GM12878 (cell line): ENCODE results near the gene PLEKHN1. TPM values are rescaled to one million over a fixed set of nuclear protein-coding genes. Genes with fewer than 3 reads are reported as not detected.

ENCODE experiments used
- ATAC-seq: fragments of 200-7000 bp; cut with Tn5 transposase; 3 replicates; pipeline ENCODE4 v1.9.1; 2020; ENCODE audit warnings: mild to moderate bottlenecking, moderate library complexity
- BruUV-seq: library from RNA; stranded (reverse); fragments of 400-500 nt; replicated peaks from 2 replicates; lab custom pipeline; 2021; lab: Mats Ljungman, UMichigan
- CTCF ChIA-PET: fragments of 300-600 bp; sonication (Branson Sonifier 250); formaldehyde crosslinking; extraction: SDS; loops from one replicate; lab custom pipeline; 2021; ENCODE audit warnings: inconsistent platforms; lab: Yijun Ruan, JAX
- POLR2A ChIA-PET: fragments of 350-600 bp; formaldehyde crosslinking; extraction: SDS; loops from one replicate; lab custom pipeline; 2021; ENCODE audit warnings: inconsistent platforms; lab: Charles Lee
- RAD21 ChIA-PET: fragments of 300-600 bp; sonication (Branson Sonifier 250); formaldehyde crosslinking; loops from one replicate; lab custom pipeline; 2023; ENCODE audit warnings: antibody characterized with exemption; ENCODE audit not compliant: unreplicated experiment; lab: Charles Lee
- SMC1A ChIA-PET: fragments of 300-600 bp; sonication (Branson Sonifier 250); formaldehyde crosslinking; loops from one replicate; lab custom pipeline; 2023; ENCODE audit not compliant: unreplicated experiment, uncharacterized antibody; lab: Charles Lee
- DNase-seq: peaks from one replicate; pipeline ENCODE4 v3.0.0-alpha.2; 2011; ENCODE audit warnings: low read depth, low spot score
- FAIRE-seq: peaks from 3 replicates; lab custom pipeline; 2011; peaks lifted over from hg19 to GRCh38; lab: Jason Lieb, UNC
- H2AFZ ChIP-seq: 2 replicates; pipeline ENCODE4 v1.6.0; 2011; ENCODE audit warnings: low read depth, low read length, control low read depth; ENCODE audit not compliant: control insufficient read depth
- H3K27ac ChIP-seq: 2 replicates; pipeline ENCODE4 v1.5.1; 2011; ENCODE audit warnings: control low read depth; ENCODE audit not compliant: control insufficient read depth, insufficient read depth
- H3K27me3 ChIP-seq, 2 experiments: replicated peaks in 1 of 2; 2 replicates each; pipeline versions ENCODE4 v1.6.0 to v1.6.1; 2011; ENCODE audit warnings: low read length in 1 of 2; ENCODE audit not compliant: control insufficient read depth in 2 of 2, insufficient read depth in 2 of 2
- H3K36me3 ChIP-seq, 2 experiments: 2 replicates each; pipeline ENCODE4 v1.5.1; 2011; ENCODE audit warnings: low read length in 1 of 2; ENCODE audit not compliant: control insufficient read depth in 2 of 2, insufficient read depth in 2 of 2
- H3K4me1 ChIP-seq: 2 replicates; pipeline ENCODE4 v1.6.1; 2011; ENCODE audit warnings: mild to moderate bottlenecking, low read length, moderate library complexity, mixed read lengths; ENCODE audit not compliant: control insufficient read depth, insufficient read depth
- H3K4me2 ChIP-seq: 2 replicates; pipeline ENCODE4 v1.6.0; 2011; ENCODE audit warnings: control low read depth; ENCODE audit not compliant: control insufficient read depth, insufficient read depth
- H3K4me3 ChIP-seq: fragments of 200-600 bp; sonication (generic); 2 replicates; pipeline ENCODE4 v1.5.1; 2016
- H3K79me2 ChIP-seq: 2 replicates; pipeline ENCODE4 v1.6.0; 2011; ENCODE audit warnings: low read length; ENCODE audit not compliant: control insufficient read depth, insufficient read depth
- H3K9ac ChIP-seq: 2 replicates; pipeline ENCODE4 v1.8.0; 2011; ENCODE audit warnings: low read length, control low read depth, mixed read lengths; ENCODE audit not compliant: control insufficient read depth, insufficient read depth
- H3K9me3 ChIP-seq: replicated peaks from 3 replicates; pipeline ENCODE4 v1.5.1; 2011; ENCODE audit warnings: mild to moderate bottlenecking, low read length; ENCODE audit not compliant: control insufficient read depth, insufficient read depth
- H4K20me1 ChIP-seq: 2 replicates; pipeline ENCODE4 v1.6.0; 2011; ENCODE audit not compliant: control insufficient read depth, insufficient read depth
- BHLHE40 ChIP-seq, 2 experiments: fragments of 450-650 bp in 1 of 2; IDR thresholded peaks; 2 replicates each; pipeline ENCODE4 v1.6.1; 2011 to 2017; ENCODE audit warnings: low read depth in 2 of 2, borderline replicate concordance in 1 of 2, improper control_type of control experiment in 1 of 2, low read length in 1 of 2, mild to moderate bottlenecking in 1 of 2
- CHD1 ChIP-seq: IDR thresholded peaks from 2 replicates; pipeline ENCODE4 v1.6.1; 2012; ENCODE audit warnings: low read depth, low read length, improper control_type of control experiment
- DPF2 ChIP-seq: fragments of 450-650 bp; IDR thresholded peaks from 2 replicates; pipeline ENCODE4 v1.6.1; 2017; ENCODE audit warnings: mild to moderate bottlenecking
- EP300 ChIP-seq, 2 experiments: fragments of 150-350 bp in 1 of 2; IDR thresholded peaks; 2 replicates each; pipeline ENCODE4 v1.6.1; 2011 to 2012; ENCODE audit warnings: low read depth in 2 of 2, low read length in 2 of 2, borderline replicate concordance in 1 of 2, improper control_type of control experiment in 1 of 2, inconsistent platforms in 1 of 2; ENCODE audit not compliant: control insufficient read depth in 1 of 2
- ETV6 ChIP-seq, 2 experiments: fragments of 450-650 bp in 1 of 2; IDR thresholded peaks in 1 of 2; conservative IDR thresholded peaks in 1 of 2; 2 replicates each; pipeline ENCODE4 v1.6.1; 2014; ENCODE audit warnings: antibody characterized with exemption in 1 of 2, borderline replicate concordance in 1 of 2, low read depth in 1 of 2, mild to moderate bottlenecking in 1 of 2, moderate library complexity in 1 of 2
- EZH2 ChIP-seq: IDR thresholded peaks from 2 replicates; pipeline ENCODE4 v1.6.1; 2012; ENCODE audit warnings: low read depth, mild to moderate bottlenecking, control low read depth, inconsistent platforms, low read length, borderline replicate concordance; ENCODE audit not compliant: control insufficient read depth
- IKZF2 ChIP-seq, 2 experiments: fragments of 450-650 bp; IDR thresholded peaks; 2 replicates each; pipeline ENCODE4 v1.6.1; 2017; ENCODE audit warnings: mild to moderate bottlenecking in 2 of 2, moderate library complexity in 2 of 2
- JUND ChIP-seq: IDR thresholded peaks from 2 replicates; pipeline ENCODE4 v1.6.1; 2012; ENCODE audit warnings: low read depth, mild to moderate bottlenecking, low read length, improper control_type of control experiment, moderate library complexity
- KDM1A ChIP-seq: fragments of 200-600 bp; sonication (generic); IDR thresholded peaks from 2 replicates; pipeline ENCODE4 v1.6.1; 2016; ENCODE audit warnings: borderline replicate concordance
- NBN ChIP-seq: fragments of 450-650 bp; IDR thresholded peaks from 2 replicates; pipeline ENCODE4 v1.6.1; 2016
- RAD21 ChIP-seq: IDR thresholded peaks from 2 replicates; pipeline ENCODE4 v1.6.1; 2011; ENCODE audit warnings: mild to moderate bottlenecking, low read depth, low read length, moderate library complexity; ENCODE audit not compliant: insufficient read depth
- RUNX3 ChIP-seq: IDR thresholded peaks from 2 replicates; pipeline ENCODE4 v1.6.1; 2012; ENCODE audit warnings: low read length, inconsistent platforms
- STAT3 ChIP-seq: IDR thresholded peaks from 2 replicates; pipeline ENCODE4 v1.6.1; 2011; ENCODE audit warnings: low read depth, low read length, improper control_type of control experiment
- TBL1XR1 ChIP-seq: IDR thresholded peaks from 2 replicates; pipeline ENCODE4 v1.6.1; 2012; ENCODE audit warnings: low read depth, low read length, improper control_type of control experiment
- WGBS: methylation state at CpG from one replicate; pipeline ENCODE4 v1.1.6; 2016; ENCODE audit warnings: low lambda C conversion rate; ENCODE audit not compliant: insufficient replicate concordance, insufficient coverage; ENCODE audit errors: missing lambda C conversion rate; 5-methylcytosine and 5-hydroxymethylcytosine counted together
- in situ Hi-C: fragments of 300-500 bp; cut with MboI; formaldehyde crosslinking; loops from 9 replicates; pipeline ENCODE4 v1.14.3; 2018; ENCODE audit warnings: mixed read lengths
- intact Hi-C: fragments of 100-400 bp; cut with micrococcal nuclease; formaldehyde crosslinking; loops from one replicate; pipeline ENCODE4 v1.14.2; 2022; ENCODE audit not compliant: unreplicated experiment
- polyA plus RNA-seq, 11 experiments: library from polyadenylated mRNA; depleted of rRNA in 4 of 11; unstranded in 6 of 11; stranded (reverse) in 5 of 11; fragments of >200 nt; fragmentation: Nextera tagmentation in 4 of 11; fragmentation: Illumina TruSeq in 1 of 11; extraction: Ambion mirVana in 4 of 11; extraction: Trizol in 1 of 11; gene quantifications; 1 replicate in 1 of 11; 2 replicates in 10 of 11; pipeline versions ENCODE4 v1.2.1 to v1.2.3, GENCODE V29; 2011 to 2016; ENCODE audit warnings: inconsistent platforms in 2 of 11, missing spikeins in 2 of 11, low read depth in 1 of 11
- total RNA-seq, 4 experiments: library from RNA; depleted of rRNA in 3 of 4; stranded (reverse); fragments of >200 nt in 3 of 4; fragmentation: Illumina TruSeq in 1 of 4; extraction: Trizol in 1 of 4; gene quantifications; 2 replicates each; pipeline versions ENCODE4 v1.2.1 to v1.2.3, GENCODE V29; 2013 to 2021
- TF ChIP-seq, protein P1 (sequence below): IDR thresholded peaks from 2 replicates; pipeline ENCODE4 v1.6.1; 2011; ENCODE audit warnings: borderline replicate concordance, low read depth, mild to moderate bottlenecking, moderate library complexity, low read length; ENCODE audit not compliant: insufficient read depth, poor library complexity, severe bottlenecking
- TF ChIP-seq, protein P2 (sequence below): IDR thresholded peaks from 2 replicates; pipeline ENCODE4 v1.6.1; 2012; ENCODE audit warnings: low read depth, low read length, improper control_type of control experiment

Gene PLEKHN1
- total and polyA plus RNA-seq, 10 of the 15 experiments (the other 5 are each of a cell fraction or from before 2014, with no cell fraction given): 0.04 to 0.26 (median 0.18) TPM; not detected in 6

DNA sequence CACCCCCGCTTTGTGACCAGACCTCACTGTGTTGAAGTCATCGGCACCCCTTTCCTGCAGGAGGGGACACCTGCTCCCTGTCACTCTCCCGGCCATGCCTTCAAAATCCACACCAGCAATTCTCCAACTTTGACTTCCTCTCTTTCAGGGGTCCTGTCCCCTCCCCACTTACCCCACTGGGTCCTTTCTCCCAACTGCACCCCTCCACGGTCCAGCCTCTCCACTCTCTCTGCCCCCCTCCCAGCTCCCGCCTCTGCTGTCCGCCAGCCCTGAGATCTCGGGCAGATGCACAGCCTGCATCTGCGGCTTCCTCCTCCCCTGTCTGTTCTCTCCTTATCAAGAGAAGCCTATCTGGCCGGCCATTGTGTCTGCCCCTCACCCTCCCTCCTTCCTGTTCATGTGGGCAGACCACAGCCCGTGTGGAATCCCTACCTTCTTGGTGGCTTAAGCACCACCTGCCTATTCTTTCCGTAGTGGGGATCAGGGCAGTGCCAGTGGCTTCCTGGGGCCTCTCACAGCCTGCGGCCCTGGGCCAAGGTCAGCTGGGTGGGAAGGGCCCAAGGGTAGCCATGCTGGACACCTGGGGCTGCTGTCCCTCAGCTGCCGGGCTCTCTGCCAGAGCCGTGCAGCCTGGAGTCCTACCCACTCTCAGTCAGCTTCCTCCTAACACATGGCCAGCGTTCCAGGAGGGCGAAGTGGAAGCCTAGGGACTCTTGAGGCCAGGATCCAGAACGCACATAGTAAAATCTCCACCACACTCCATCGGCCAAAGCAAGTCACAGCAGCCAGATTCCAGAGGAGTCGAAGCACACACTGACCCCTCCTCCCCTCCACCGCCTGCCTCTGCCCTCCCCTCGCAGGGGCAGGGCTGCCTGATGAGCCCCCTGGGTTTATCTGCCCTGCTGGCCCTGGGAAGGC is 38.8 kb downstream of the PLEKHN1 start:
- Histone ChIP-seq H3K27me3 (peaks cover 0 to 9% of the 10 kb centered on the region in 2 experiments; a peak in 2 of 4 replicates), H3K27ac (no peak overlapping the region), H3K4me2 (peak overlapping the region; percentile 55), H3K9ac (no peak overlapping the region; the same call in 1 of the 2 replicates), H2AFZ (peak overlapping the region; percentile 56), H3K36me3 (no peaks in the 10 kb centered on the region), H3K9me3 (peaks cover 2% of the 10 kb centered on the region; the same call in 1 of the 3 replicates), H3K79me2 (no peaks in the 10 kb centered on the region), H3K4me1 (peaks cover 26% of the 10 kb centered on the region), H3K4me3 (no peak overlapping the region), H4K20me1 (no peaks in the 10 kb centered on the region)
- POLR2A ChIA-PET: interaction anchor here (0.5 to 5.4 kb wide), 4 partner anchors 8 to 20 kb away, joined by 3 to 22 read pairs (median 4); partner anchors contain the start of genes AGRN and ISG15
- FAIRE-seq (no peak), ATAC-seq (peak; percentile 31), DNase-seq (no peak)
- intact Hi-C loops (no loop called here), in situ Hi-C loops (no loop called here)
- SMC1A ChIA-PET: no interaction called here
- no TSS peak for BruUV-seq
- CTCF ChIA-PET: interaction anchor here (0.6 to 5.6 kb wide), 4 partner anchors 21 to 136 kb away, joined by 3 to 56 read pairs (median 4); partner anchors contain the start of gene PERM1
- WGBS: 5% methylated on average over 21 of the region's 21 CpGs
- RAD21 ChIA-PET: no interaction called here
- TF ChIP-seq EZH2 (no peak), BHLHE40 (IDR thresholded peaks at IDR 0.05; ENCODE audit: borderline replicate concordance in 1 of 2, low read depth in 2 of 2, low read length in 1 of 2) (peak in 1 of 2 experiments; percentile 28; a peak in 1 of 4 replicates), JUND (no peak), KDM1A (no peak), DPF2 (0 out of 2 replicates have a peak, but pooled peaks have one; percentile 20), ETV6 (conservative IDR thresholded peaks at IDR 0.05 in 1 of 2, IDR thresholded peaks at IDR 0.05 in 1 of 2; ENCODE audit: borderline replicate concordance in 1 of 2, low read depth in 1 of 2) (no peak), CHD1 (no peak), EP300 (IDR thresholded peaks at IDR 0.05; ENCODE audit: borderline replicate concordance in 1 of 2, control insufficient read depth in 1 of 2, low read depth in 2 of 2, low read length in 2 of 2) (no peak), RAD21 (no peak), RUNX3 (peak; percentile 55), TBL1XR1 (no peak), STAT3 (no peak), IKZF2 (IDR thresholded peaks at IDR 0.05) (peak; percentile 36 to 53; a peak in 2 of 4 replicates), NBN (0 out of 2 replicates have a peak, but pooled peaks have one; percentile 44)
- TF ChIP-seq, protein P1, sequence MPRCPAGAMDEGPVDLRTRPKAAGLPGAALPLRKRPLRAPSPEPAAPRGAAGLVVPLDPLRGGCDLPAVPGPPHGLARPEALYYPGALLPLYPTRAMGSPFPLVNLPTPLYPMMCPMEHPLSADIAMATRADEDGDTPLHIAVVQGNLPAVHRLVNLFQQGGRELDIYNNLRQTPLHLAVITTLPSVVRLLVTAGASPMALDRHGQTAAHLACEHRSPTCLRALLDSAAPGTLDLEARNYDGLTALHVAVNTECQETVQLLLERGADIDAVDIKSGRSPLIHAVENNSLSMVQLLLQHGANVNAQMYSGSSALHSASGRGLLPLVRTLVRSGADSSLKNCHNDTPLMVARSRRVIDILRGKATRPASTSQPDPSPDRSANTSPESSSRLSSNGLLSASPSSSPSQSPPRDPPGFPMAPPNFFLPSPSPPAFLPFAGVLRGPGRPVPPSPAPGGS: no peak
- TF ChIP-seq, protein P2, sequence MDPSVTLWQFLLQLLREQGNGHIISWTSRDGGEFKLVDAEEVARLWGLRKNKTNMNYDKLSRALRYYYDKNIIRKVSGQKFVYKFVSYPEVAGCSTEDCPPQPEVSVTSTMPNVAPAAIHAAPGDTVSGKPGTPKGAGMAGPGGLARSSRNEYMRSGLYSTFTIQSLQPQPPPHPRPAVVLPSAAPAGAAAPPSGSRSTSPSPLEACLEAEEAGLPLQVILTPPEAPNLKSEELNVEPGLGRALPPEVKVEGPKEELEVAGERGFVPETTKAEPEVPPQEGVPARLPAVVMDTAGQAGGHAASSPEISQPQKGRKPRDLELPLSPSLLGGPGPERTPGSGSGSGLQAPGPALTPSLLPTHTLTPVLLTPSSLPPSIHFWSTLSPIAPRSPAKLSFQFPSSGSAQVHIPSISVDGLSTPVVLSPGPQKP: no peak
